GM12878 (cell line): ENCODE results near the gene EXOC3L4. TPM values are rescaled to one million over a fixed set of nuclear protein-coding genes. Genes with fewer than 3 reads are reported as not detected.

Experiments used
- ATAC-seq: fragments of 200-7000 bp; cut with Tn5 transposase; 3 replicates; pipeline ENCODE4 v1.9.1; 2020; ENCODE audit warnings: mild to moderate bottlenecking, moderate library complexity
- BruUV-seq: library from RNA; stranded (reverse); fragments of 400-500 nt; replicated peaks from 2 replicates; lab custom pipeline; 2021; lab: Mats Ljungman, UMichigan
- CTCF ChIA-PET: fragments of 300-600 bp; sonication (Branson Sonifier 250); formaldehyde crosslinking; extraction: SDS; loops from one replicate; lab custom pipeline; 2021; ENCODE audit warnings: inconsistent platforms; lab: Yijun Ruan, JAX
- POLR2A ChIA-PET: fragments of 350-600 bp; formaldehyde crosslinking; extraction: SDS; loops from one replicate; lab custom pipeline; 2021; ENCODE audit warnings: inconsistent platforms; lab: Charles Lee
- RAD21 ChIA-PET: fragments of 300-600 bp; sonication (Branson Sonifier 250); formaldehyde crosslinking; loops from one replicate; lab custom pipeline; 2023; ENCODE audit warnings: antibody characterized with exemption; ENCODE audit not compliant: unreplicated experiment; lab: Charles Lee
- SMC1A ChIA-PET: fragments of 300-600 bp; sonication (Branson Sonifier 250); formaldehyde crosslinking; loops from one replicate; lab custom pipeline; 2023; ENCODE audit not compliant: unreplicated experiment, uncharacterized antibody; lab: Charles Lee
- DNase-seq: peaks from one replicate; pipeline ENCODE4 v3.0.0-alpha.2; 2011; ENCODE audit warnings: low read depth, low spot score
- FAIRE-seq: peaks from 3 replicates; lab custom pipeline; 2011; peaks lifted over from hg19 to GRCh38; lab: Jason Lieb, UNC
- H2AFZ ChIP-seq: 2 replicates; pipeline ENCODE4 v1.6.0; 2011; ENCODE audit warnings: low read depth, low read length, control low read depth; ENCODE audit not compliant: control insufficient read depth
- H3K27ac ChIP-seq: 2 replicates; pipeline ENCODE4 v1.5.1; 2011; ENCODE audit warnings: control low read depth; ENCODE audit not compliant: control insufficient read depth, insufficient read depth
- H3K27me3 ChIP-seq, 2 experiments: replicated peaks in 1 of 2; 2 replicates each; pipeline versions ENCODE4 v1.6.0 to v1.6.1; 2011; ENCODE audit warnings: low read length in 1 of 2; ENCODE audit not compliant: control insufficient read depth in 2 of 2, insufficient read depth in 2 of 2
- H3K36me3 ChIP-seq, 2 experiments: 2 replicates each; pipeline ENCODE4 v1.5.1; 2011; ENCODE audit warnings: low read length in 1 of 2; ENCODE audit not compliant: control insufficient read depth in 2 of 2, insufficient read depth in 2 of 2
- H3K4me1 ChIP-seq: 2 replicates; pipeline ENCODE4 v1.6.1; 2011; ENCODE audit warnings: mild to moderate bottlenecking, low read length, moderate library complexity, mixed read lengths; ENCODE audit not compliant: control insufficient read depth, insufficient read depth
- H3K4me2 ChIP-seq: 2 replicates; pipeline ENCODE4 v1.6.0; 2011; ENCODE audit warnings: control low read depth; ENCODE audit not compliant: control insufficient read depth, insufficient read depth
- H3K4me3 ChIP-seq: fragments of 200-600 bp; sonication (generic); 2 replicates; pipeline ENCODE4 v1.5.1; 2016
- H3K79me2 ChIP-seq: 2 replicates; pipeline ENCODE4 v1.6.0; 2011; ENCODE audit warnings: low read length; ENCODE audit not compliant: control insufficient read depth, insufficient read depth
- H3K9ac ChIP-seq: 2 replicates; pipeline ENCODE4 v1.8.0; 2011; ENCODE audit warnings: low read length, control low read depth, mixed read lengths; ENCODE audit not compliant: control insufficient read depth, insufficient read depth
- H3K9me3 ChIP-seq: replicated peaks from 3 replicates; pipeline ENCODE4 v1.5.1; 2011; ENCODE audit warnings: mild to moderate bottlenecking, low read length; ENCODE audit not compliant: control insufficient read depth, insufficient read depth
- H4K20me1 ChIP-seq: 2 replicates; pipeline ENCODE4 v1.6.0; 2011; ENCODE audit not compliant: control insufficient read depth, insufficient read depth
- BHLHE40 ChIP-seq, 2 experiments: fragments of 450-650 bp in 1 of 2; IDR thresholded peaks; 2 replicates each; pipeline ENCODE4 v1.6.1; 2011 to 2017; ENCODE audit warnings: low read depth in 2 of 2, borderline replicate concordance in 1 of 2, improper control_type of control experiment in 1 of 2, low read length in 1 of 2, mild to moderate bottlenecking in 1 of 2
- ESRRA ChIP-seq: IDR thresholded peaks from 2 replicates; pipeline ENCODE4 v1.6.1; 2012; ENCODE audit warnings: mild to moderate bottlenecking, low read length, improper control_type of control experiment
- FOS ChIP-seq: IDR thresholded peaks from 3 replicates; pipeline ENCODE4 v1.6.1; 2011; ENCODE audit warnings: borderline replicate concordance; ENCODE audit not compliant: insufficient read length; ENCODE audit errors: extremely low read depth
- MEF2A ChIP-seq: IDR thresholded peaks from 2 replicates; pipeline ENCODE4 v1.6.1; 2011; ENCODE audit warnings: low read depth, mild to moderate bottlenecking, low read length, moderate library complexity; ENCODE audit not compliant: insufficient read depth
- PAX8 ChIP-seq: fragments of 450-650 bp; IDR thresholded peaks from 2 replicates; pipeline ENCODE4 v1.6.1; 2017; ENCODE audit warnings: mild to moderate bottlenecking, moderate library complexity
- POLR2AphosphoS2 ChIP-seq: IDR thresholded peaks from 2 replicates; pipeline ENCODE4 v1.6.1; 2011; ENCODE audit warnings: low read depth, mild to moderate bottlenecking, low read length, improper control_type of control experiment, moderate library complexity
- SMAD1 ChIP-seq: fragments of 450-650 bp; IDR thresholded peaks from 2 replicates; pipeline ENCODE4 v1.6.1; 2018; ENCODE audit warnings: mild to moderate bottlenecking, low read depth; ENCODE audit not compliant: partially characterized antibody
- SRF ChIP-seq, 2 experiments: IDR thresholded peaks; 2 replicates each; pipeline ENCODE4 v1.6.1; 2011; ENCODE audit warnings: low read depth in 2 of 2, low read length in 2 of 2, mild to moderate bottlenecking in 1 of 2, moderate library complexity in 1 of 2
- SUZ12 ChIP-seq: fragments of 200-600 bp; sonication (generic); IDR thresholded peaks from one replicate; pipeline ENCODE4 v1.6.1; 2018; ENCODE audit warnings: antibody characterized with exemption, mild to moderate bottlenecking; ENCODE audit not compliant: unreplicated experiment
- TARDBP ChIP-seq: IDR thresholded peaks from 2 replicates; pipeline ENCODE4 v1.6.1; 2016; ENCODE audit warnings: borderline replicate concordance
- whole genome bisulfite sequencing: methylation state at CpG from one replicate; pipeline ENCODE4 v1.1.6; 2016; ENCODE audit warnings: low lambda C conversion rate; ENCODE audit not compliant: insufficient replicate concordance, insufficient coverage; ENCODE audit errors: missing lambda C conversion rate; 5-methylcytosine and 5-hydroxymethylcytosine counted together
- in situ Hi-C: fragments of 300-500 bp; cut with MboI; formaldehyde crosslinking; loops from 9 replicates; pipeline ENCODE4 v1.14.3; 2018; ENCODE audit warnings: mixed read lengths
- intact Hi-C: fragments of 100-400 bp; cut with micrococcal nuclease; formaldehyde crosslinking; loops from one replicate; pipeline ENCODE4 v1.14.2; 2022; ENCODE audit not compliant: unreplicated experiment
- polyA plus RNA-seq, 11 experiments: library from polyadenylated mRNA; depleted of rRNA in 4 of 11; unstranded in 6 of 11; stranded (reverse) in 5 of 11; fragments of >200 nt; fragmentation: Nextera tagmentation in 4 of 11; fragmentation: Illumina TruSeq in 1 of 11; extraction: Ambion mirVana in 4 of 11; extraction: Trizol in 1 of 11; gene quantifications; 1 replicate in 1 of 11; 2 replicates in 10 of 11; pipeline versions ENCODE4 v1.2.1 to v1.2.3, GENCODE V29; 2011 to 2016; ENCODE audit warnings: inconsistent platforms in 2 of 11, missing spikeins in 2 of 11, low read depth in 1 of 11
- total RNA-seq, 4 experiments: library from RNA; depleted of rRNA in 3 of 4; stranded (reverse); fragments of >200 nt in 3 of 4; fragmentation: Illumina TruSeq in 1 of 4; extraction: Trizol in 1 of 4; gene quantifications; 2 replicates each; pipeline versions ENCODE4 v1.2.1 to v1.2.3, GENCODE V29; 2013 to 2021
- TF ChIP-seq, protein P1 (sequence below): fragments of 450-650 bp; IDR thresholded peaks from 2 replicates; pipeline ENCODE4 v1.6.1; 2017; ENCODE audit warnings: mild to moderate bottlenecking
- TF ChIP-seq, protein P2 (sequence below): fragments of 450-650 bp; IDR thresholded peaks from 2 replicates; pipeline ENCODE4 v1.6.1; 2018; ENCODE audit warnings: borderline replicate concordance, mild to moderate bottlenecking; ENCODE audit not compliant: partially characterized antibody

EXOC3L4 gene
- total and polyA plus RNA-seq, 10 of the 15 experiments (the other 5 are each of a cell fraction or from before 2014, with no cell fraction given) = not detected

- no peak for TF ChIP-seq POLR2AphosphoS2
- no peak for TF ChIP-seq SMAD1
- no peak for TF ChIP-seq PAX8
Measured at GRCh38 chr14:103132381-103133209, 38.1 kb downstream of the EXOC3L4 start (continued).

DNA sequence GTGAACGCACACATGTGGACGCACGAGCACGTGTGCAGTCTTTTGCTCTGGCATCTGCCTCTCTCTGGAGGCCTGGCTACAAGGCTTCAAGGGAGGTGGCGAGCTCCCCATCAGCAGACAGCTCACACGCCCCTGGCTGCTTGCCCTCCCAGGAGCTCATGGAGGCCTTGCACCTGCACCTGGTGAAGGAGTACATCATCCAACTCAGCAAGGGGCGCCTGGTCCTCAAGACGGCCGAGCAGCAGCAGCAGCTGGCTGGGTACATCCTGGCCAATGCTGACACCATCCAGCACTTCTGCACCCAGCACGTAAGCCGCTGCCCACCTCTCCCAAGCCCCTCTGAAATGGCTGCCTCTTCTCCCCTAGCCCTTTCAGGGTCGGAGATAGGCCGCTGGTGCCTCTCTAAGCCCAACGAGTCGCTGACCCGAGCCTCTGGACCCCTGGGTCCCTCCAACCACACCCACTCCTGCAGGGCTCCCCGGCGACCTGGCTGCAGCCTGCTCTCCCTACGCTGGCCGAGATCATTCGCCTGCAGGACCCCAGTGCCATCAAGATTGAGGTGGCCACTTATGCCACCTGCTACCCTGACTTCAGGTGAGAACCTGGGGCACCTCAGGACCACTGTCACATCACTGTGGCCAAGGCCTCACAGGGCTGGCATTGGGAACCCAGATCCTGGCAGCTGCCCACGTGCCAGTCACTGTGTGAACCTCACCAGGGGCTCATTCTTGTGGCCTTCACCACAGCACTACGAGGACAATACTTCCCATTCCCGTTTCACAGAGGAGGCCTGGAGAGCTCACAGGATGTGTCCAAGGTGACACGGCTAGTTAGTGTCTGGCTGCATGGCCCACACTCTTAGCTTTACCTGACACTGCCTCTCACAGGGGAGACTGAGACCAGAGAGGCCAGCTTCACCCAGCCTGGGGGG is 39.0 kb downstream of the EXOC3L4 start:
- in situ Hi-C loops (no loop called here), intact Hi-C loops (no loop called here)
- no peak overlapping the region for H2AFZ ChIP-seq
- H3K9ac ChIP-seq = no peak overlapping the region
- DNase-seq (no peak), FAIRE-seq (no peak), ATAC-seq (no peak)
- H3K79me2 ChIP-seq = no peaks in the 10 kb centered on the region
- H3K27ac ChIP-seq = no peak overlapping the region
- no peaks in the 10 kb centered on the region for H3K27me3 ChIP-seq
- no peak overlapping the region for H3K4me2 ChIP-seq
- H4K20me1 ChIP-seq = no peaks in the 10 kb centered on the region
- ChIA-PET CTCF (no interaction called here), RAD21 (interaction anchor here (1.8 kb wide), 1 partner anchor 28 kb away, joined by 8 read pairs; no protein-coding TSS in a partner anchor), POLR2A (interaction anchor here (0.6 to 1.2 kb wide), 2 partner anchors 38 to 85 kb away, joined by 3 read pairs; no protein-coding TSS in a partner anchor), SMC1A (interaction anchor here (0.5 kb wide), 1 partner anchor 276 kb away, joined by 3 read pairs; no protein-coding TSS in a partner anchor)
- H3K9me3 ChIP-seq = no peaks in the 10 kb centered on the region
- H3K36me3 ChIP-seq = peaks cover 8 to 9% of the 10 kb centered on the region in 2 experiments; a peak in 3 of 4 replicates
- WGBS = 76% methylated on average over 25 of the region's 25 CpGs
- BruUV-seq = no TSS peak
- no peak overlapping the region for H3K4me3 ChIP-seq
- no peaks in the 10 kb centered on the region for H3K4me1 ChIP-seq
- TF ChIP-seq, protein P1, sequence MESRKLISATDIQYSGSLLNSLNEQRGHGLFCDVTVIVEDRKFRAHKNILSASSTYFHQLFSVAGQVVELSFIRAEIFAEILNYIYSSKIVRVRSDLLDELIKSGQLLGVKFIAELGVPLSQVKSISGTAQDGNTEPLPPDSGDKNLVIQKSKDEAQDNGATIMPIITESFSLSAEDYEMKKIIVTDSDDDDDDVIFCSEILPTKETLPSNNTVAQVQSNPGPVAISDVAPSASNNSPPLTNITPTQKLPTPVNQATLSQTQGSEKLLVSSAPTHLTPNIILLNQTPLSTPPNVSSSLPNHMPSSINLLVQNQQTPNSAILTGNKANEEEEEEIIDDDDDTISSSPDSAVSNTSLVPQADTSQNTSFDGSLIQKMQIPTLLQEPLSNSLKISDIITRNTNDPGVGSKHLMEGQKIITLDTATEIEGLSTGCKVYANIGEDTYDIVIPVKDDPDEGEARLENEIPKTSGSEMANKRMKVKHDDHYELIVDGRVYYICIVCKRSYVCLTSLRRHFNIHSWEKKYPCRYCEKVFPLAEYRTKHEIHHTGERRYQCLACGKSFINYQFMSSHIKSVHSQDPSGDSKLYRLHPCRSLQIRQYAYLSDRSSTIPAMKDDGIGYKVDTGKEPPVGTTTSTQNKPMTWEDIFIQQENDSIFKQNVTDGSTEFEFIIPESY = no peak
- TF ChIP-seq MEF2A (no peak), FOS (no peak), SUZ12 (no peak), TARDBP (no peak), BHLHE40 (IDR thresholded peaks at IDR 0.05; ENCODE audit: borderline replicate concordance in 1 of 2, low read depth in 2 of 2, low read length in 1 of 2) (no peak), SRF (IDR thresholded peaks at IDR 0.05; ENCODE audit: low read depth in 2 of 2, low read length in 2 of 2) (no peak), ESRRA (no peak)
- TF ChIP-seq, protein P2, sequence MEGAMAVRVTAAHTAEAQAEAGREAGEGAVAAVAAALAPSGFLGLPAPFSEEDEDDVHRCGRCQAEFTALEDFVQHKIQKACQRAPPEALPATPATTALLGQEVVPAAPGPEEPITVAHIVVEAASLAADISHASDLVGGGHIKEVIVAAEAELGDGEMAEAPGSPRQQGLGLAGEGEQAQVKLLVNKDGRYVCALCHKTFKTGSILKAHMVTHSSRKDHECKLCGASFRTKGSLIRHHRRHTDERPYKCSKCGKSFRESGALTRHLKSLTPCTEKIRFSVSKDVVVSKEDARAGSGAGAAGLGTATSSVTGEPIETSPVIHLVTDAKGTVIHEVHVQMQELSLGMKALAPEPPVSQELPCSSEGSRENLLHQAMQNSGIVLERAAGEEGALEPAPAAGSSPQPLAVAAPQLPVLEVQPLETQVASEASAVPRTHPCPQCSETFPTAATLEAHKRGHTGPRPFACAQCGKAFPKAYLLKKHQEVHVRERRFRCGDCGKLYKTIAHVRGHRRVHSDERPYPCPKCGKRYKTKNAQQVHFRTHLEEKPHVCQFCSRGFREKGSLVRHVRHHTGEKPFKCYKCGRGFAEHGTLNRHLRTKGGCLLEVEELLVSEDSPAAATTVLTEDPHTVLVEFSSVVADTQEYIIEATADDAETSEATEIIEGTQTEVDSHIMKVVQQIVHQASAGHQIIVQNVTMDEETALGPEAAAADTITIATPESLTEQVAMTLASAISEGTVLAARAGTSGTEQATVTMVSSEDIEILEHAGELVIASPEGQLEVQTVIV = no peak
